H9 (cell line): ENCODE measurements around the gene TCN2. TPM values are rescaled to one million over a fixed set of nuclear protein-coding genes. Genes with fewer than 3 reads are reported as not detected.

Source experiments
- DNase-seq: peaks from one replicate; pipeline ENCODE4 v3.0.0-alpha.2; 2017
- H2AFZ ChIP-seq: one replicate; pipeline ENCODE4 v1.6.1; 2013; ENCODE audit warnings: mild to moderate bottlenecking, low read length, control low read depth, moderate library complexity
- H2AK5ac ChIP-seq: 2 replicates; pipeline ENCODE4 v1.6.1; 2013; ENCODE audit warnings: low read length, control low read depth, mixed read lengths; ENCODE audit not compliant: insufficient read length
- H2BK120ac ChIP-seq: one replicate; pipeline ENCODE4 v1.6.1; 2013; ENCODE audit warnings: low read depth, mild to moderate bottlenecking, low read length, control low read depth, inconsistent platforms; ENCODE audit not compliant: poor library complexity, severe bottlenecking
- H2BK12ac ChIP-seq: 2 replicates; pipeline ENCODE4 v1.6.1; 2013; ENCODE audit warnings: low read length, control low read depth, mixed read lengths, low read depth; ENCODE audit not compliant: insufficient read length
- H2BK15ac ChIP-seq: 2 replicates; pipeline ENCODE4 v1.6.1; 2013; ENCODE audit warnings: low read depth, low read length, control low read depth
- H2BK20ac ChIP-seq: one replicate; pipeline ENCODE4 v1.6.1; 2013; ENCODE audit warnings: low read depth, mild to moderate bottlenecking, low read length, control low read depth, inconsistent platforms; ENCODE audit not compliant: poor library complexity, severe bottlenecking
- H2BK5ac ChIP-seq: 2 replicates; pipeline ENCODE4 v1.6.1; 2013; ENCODE audit warnings: low read length, control low read depth, mixed read lengths; ENCODE audit not compliant: insufficient read length
- H3K14ac ChIP-seq: 2 replicates; pipeline ENCODE4 v1.6.1; 2013; ENCODE audit warnings: low read length, control low read depth; ENCODE audit not compliant: insufficient read depth
- H3K18ac ChIP-seq: 2 replicates; pipeline ENCODE4 v1.6.1; 2013; ENCODE audit warnings: low read depth, mild to moderate bottlenecking, mixed read lengths, low read length, control low read depth; ENCODE audit not compliant: insufficient read length
- H3K23ac ChIP-seq: 2 replicates; pipeline ENCODE4 v1.6.1; 2013; ENCODE audit warnings: low read length, control low read depth, mixed read lengths, low read depth; ENCODE audit not compliant: insufficient read length
- H3K23me2 ChIP-seq: 2 replicates; pipeline ENCODE4 v1.6.1; 2013; ENCODE audit warnings: low read depth, mild to moderate bottlenecking, mixed read lengths, low read length, control low read depth; ENCODE audit not compliant: insufficient read length, poor library complexity, severe bottlenecking
- H3K27ac ChIP-seq: 2 replicates; pipeline ENCODE4 v1.5.1; 2013; ENCODE audit warnings: low read length, control low read depth, mixed read lengths, low read depth; ENCODE audit not compliant: insufficient read length
- H3K27me3 ChIP-seq: 2 replicates; pipeline ENCODE4 v1.6.1; 2013; ENCODE audit warnings: low read length, control low read depth, inconsistent platforms; ENCODE audit not compliant: insufficient read depth
- H3K4ac ChIP-seq: 2 replicates; pipeline ENCODE4 v1.6.1; 2013; ENCODE audit warnings: low read depth, mild to moderate bottlenecking, control low read depth, inconsistent platforms, low read length, moderate library complexity
- H3K4me1 ChIP-seq: 2 replicates; pipeline ENCODE4 v1.6.1; 2013; ENCODE audit warnings: low read length, control low read depth, inconsistent platforms; ENCODE audit not compliant: insufficient read depth
- H3K4me2 ChIP-seq: 2 replicates; pipeline ENCODE4 v1.6.1; 2013; ENCODE audit warnings: low read length, control low read depth, mixed read lengths; ENCODE audit not compliant: insufficient read length, insufficient read depth
- H3K56ac ChIP-seq: 2 replicates; pipeline ENCODE4 v1.6.1; 2013; ENCODE audit warnings: low read depth, mild to moderate bottlenecking, mixed read lengths, low read length, control low read depth; ENCODE audit not compliant: insufficient read length
- H3K79me1 ChIP-seq: 2 replicates; pipeline ENCODE4 v1.6.1; 2013; ENCODE audit warnings: low read depth, mild to moderate bottlenecking, moderate library complexity, low read length, control low read depth, inconsistent platforms; ENCODE audit not compliant: insufficient read depth, poor library complexity, severe bottlenecking
- H3K79me2 ChIP-seq: 2 replicates; pipeline ENCODE4 v1.6.1; 2013; ENCODE audit warnings: low read length, control low read depth, inconsistent platforms; ENCODE audit not compliant: insufficient read depth
- H3K9ac ChIP-seq: 2 replicates; pipeline ENCODE4 v1.6.1; 2013; ENCODE audit warnings: low read length, control low read depth, mixed read lengths; ENCODE audit not compliant: insufficient read length; ENCODE audit errors: extremely low read depth
- H3K9me3 ChIP-seq: one replicate; pipeline ENCODE4 v1.6.1; 2013; ENCODE audit warnings: low read depth, low read length, inconsistent platforms; ENCODE audit not compliant: control insufficient read depth
- H3T11ph ChIP-seq: one replicate; pipeline ENCODE4 v1.6.1; 2013; ENCODE audit warnings: mild to moderate bottlenecking, low read length, control low read depth, inconsistent platforms
- H4K20me1 ChIP-seq: one replicate; pipeline ENCODE4 v1.6.1; 2013; ENCODE audit not compliant: control insufficient read depth, insufficient read length, insufficient read depth
- H4K5ac ChIP-seq: 2 replicates; pipeline ENCODE4 v1.6.1; 2013; ENCODE audit warnings: low read depth, mild to moderate bottlenecking, mixed read lengths, low read length, control low read depth; ENCODE audit not compliant: insufficient read length
- H4K8ac ChIP-seq: replicated peaks from 2 replicates; pipeline ENCODE4 v1.6.1; 2013; ENCODE audit warnings: low read length, control low read depth, mixed read lengths, low read depth; ENCODE audit not compliant: insufficient read length
- H4K91ac ChIP-seq: 2 replicates; pipeline ENCODE4 v1.6.1; 2013; ENCODE audit warnings: low read depth, mild to moderate bottlenecking, moderate library complexity, mixed read lengths, low read length, control low read depth; ENCODE audit not compliant: insufficient read length
- H3K27ac Mint-ChIP-seq, 3 experiments: 2 replicates in 2 of 3; 3 replicates in 1 of 3; pipeline ENCODE4 v1.8.0; 2020 to 2021; ENCODE audit warnings: mixed read lengths in 3 of 3, mild to moderate bottlenecking in 1 of 3, moderate library complexity in 1 of 3
- H3K27me3 Mint-ChIP-seq: 2 replicates; pipeline ENCODE4 v1.8.0; 2021; ENCODE audit warnings: low read depth, mild to moderate bottlenecking, moderate library complexity, mixed read lengths
- H3K36me3 Mint-ChIP-seq, 3 experiments: 2 replicates in 2 of 3; 3 replicates in 1 of 3; pipeline ENCODE4 v1.8.0; 2020 to 2021; ENCODE audit warnings: low read depth in 3 of 3, mixed read lengths in 3 of 3; ENCODE audit not compliant: insufficient read depth in 1 of 3
- H3K4me1 Mint-ChIP-seq, 2 experiments: 2 replicates each; pipeline ENCODE4 v1.8.0; 2020; ENCODE audit warnings: mixed read lengths in 2 of 2
- H3K4me3 Mint-ChIP-seq, 2 experiments: 2 replicates in 1 of 2; 3 replicates in 1 of 2; pipeline ENCODE4 v1.8.0; 2020 to 2021; ENCODE audit warnings: mild to moderate bottlenecking in 2 of 2, mixed read lengths in 2 of 2, moderate library complexity in 1 of 2
- H3K9me3 Mint-ChIP-seq, 2 experiments: 2 replicates in 1 of 2; 3 replicates in 1 of 2; pipeline ENCODE4 v1.8.0; 2020; ENCODE audit warnings: mild to moderate bottlenecking in 2 of 2, mixed read lengths in 2 of 2, moderate library complexity in 1 of 2
- WGBS: extraction: QIAGEN DNeasy Blood & Tissue Kit; methylation state at CpG from one replicate; pipeline ENCODE4 v1.1.7; 2013; ENCODE audit warnings: missing lambda C conversion rate, low lambda C conversion rate, mixed read lengths; ENCODE audit not compliant: insufficient read length; ENCODE audit errors: extremely low coverage; 5-methylcytosine and 5-hydroxymethylcytosine counted together
- total RNA-seq: library from RNA; stranded (reverse); gene quantifications from 2 replicates; pipeline ENCODE4 v1.2.1, GENCODE V29; 2021
- TF ChIP-seq, protein P1 (sequence below): fragments of 200-600 bp; sonication (generic); conservative IDR thresholded peaks from 3 replicates; pipeline ENCODE4 v1.8.0; 2021; ENCODE audit warnings: antibody characterized with exemption, mild to moderate bottlenecking

The TCN2 gene
- total RNA-seq, 1 experiment from 2014 or later = 42.2 TPM

DNA sequence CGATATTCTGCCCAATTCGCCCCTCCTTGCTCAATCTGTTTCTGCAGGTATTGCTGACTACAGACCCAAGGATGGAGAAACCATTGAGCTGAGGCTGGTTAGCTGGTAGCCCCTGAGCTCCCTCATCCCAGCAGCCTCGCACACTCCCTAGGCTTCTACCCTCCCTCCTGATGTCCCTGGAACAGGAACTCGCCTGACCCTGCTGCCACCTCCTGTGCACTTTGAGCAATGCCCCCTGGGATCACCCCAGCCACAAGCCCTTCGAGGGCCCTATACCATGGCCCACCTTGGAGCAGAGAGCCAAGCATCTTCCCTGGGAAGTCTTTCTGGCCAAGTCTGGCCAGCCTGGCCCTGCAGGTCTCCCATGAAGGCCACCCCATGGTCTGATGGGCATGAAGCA lies 19.4 kb downstream of the TCN2 start:
- Histone ChIP-seq H4K5ac (no peak overlapping the region), H3K23ac (no peak overlapping the region), H3K4ac (no peak overlapping the region), H3K23me2 (no peaks in the 10 kb centered on the region), H4K91ac (no peak overlapping the region), H3K56ac (no peak overlapping the region), H3K9ac (no peak overlapping the region), H3K18ac (no peak overlapping the region), H3K9me3 (no peaks in the 10 kb centered on the region), H3K27me3 (no peaks in the 10 kb centered on the region), H3K79me2 (no peaks in the 10 kb centered on the region), H2BK12ac (no peak overlapping the region), H2AFZ (no peak overlapping the region), H3K27ac (no peak overlapping the region), H2AK5ac (no peak overlapping the region), H2BK120ac (no peak overlapping the region), H2BK5ac (no peak overlapping the region), H3T11ph (no peak overlapping the region), H3K4me2 (no peak overlapping the region), H3K4me1 (no peaks in the 10 kb centered on the region; the same call in 1 of the 2 replicates), H2BK15ac (no peak overlapping the region), H2BK20ac (no peak overlapping the region), H3K14ac (no peak overlapping the region), H4K20me1 (no peaks in the 10 kb centered on the region), H4K8ac (no peak overlapping the region), H3K79me1 (no peaks in the 10 kb centered on the region)
- H3K36me3 Mint-ChIP-seq = peaks cover 15 to 40% (median 37%) of the 10 kb centered on the region in 3 experiments
- peaks cover 4 to 6% of the 10 kb centered on the region in 2 experiments for H3K9me3 Mint-ChIP-seq
- no peaks in the 10 kb centered on the region for H3K27me3 Mint-ChIP-seq
- H3K4me3 Mint-ChIP-seq = no peak overlapping the region
- TF ChIP-seq, protein P1, sequence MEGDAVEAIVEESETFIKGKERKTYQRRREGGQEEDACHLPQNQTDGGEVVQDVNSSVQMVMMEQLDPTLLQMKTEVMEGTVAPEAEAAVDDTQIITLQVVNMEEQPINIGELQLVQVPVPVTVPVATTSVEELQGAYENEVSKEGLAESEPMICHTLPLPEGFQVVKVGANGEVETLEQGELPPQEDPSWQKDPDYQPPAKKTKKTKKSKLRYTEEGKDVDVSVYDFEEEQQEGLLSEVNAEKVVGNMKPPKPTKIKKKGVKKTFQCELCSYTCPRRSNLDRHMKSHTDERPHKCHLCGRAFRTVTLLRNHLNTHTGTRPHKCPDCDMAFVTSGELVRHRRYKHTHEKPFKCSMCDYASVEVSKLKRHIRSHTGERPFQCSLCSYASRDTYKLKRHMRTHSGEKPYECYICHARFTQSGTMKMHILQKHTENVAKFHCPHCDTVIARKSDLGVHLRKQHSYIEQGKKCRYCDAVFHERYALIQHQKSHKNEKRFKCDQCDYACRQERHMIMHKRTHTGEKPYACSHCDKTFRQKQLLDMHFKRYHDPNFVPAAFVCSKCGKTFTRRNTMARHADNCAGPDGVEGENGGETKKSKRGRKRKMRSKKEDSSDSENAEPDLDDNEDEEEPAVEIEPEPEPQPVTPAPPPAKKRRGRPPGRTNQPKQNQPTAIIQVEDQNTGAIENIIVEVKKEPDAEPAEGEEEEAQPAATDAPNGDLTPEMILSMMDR = no peak; the same call in 2 of the 3 replicates
- H3K4me1 Mint-ChIP-seq = peaks cover 4 to 5% of the 10 kb centered on the region in 2 experiments; a peak in 3 of 4 replicates
- no peak for DNase-seq
- no peak overlapping the region for H3K27ac Mint-ChIP-seq
- WGBS = no CpG with 5 or more reads among the region's 5 CpGs
